WTC11 (cell line): Measurements from ENCODE around the gene CRAMP1. TPM values are rescaled to one million over a fixed set of nuclear protein-coding genes. Genes with fewer than 3 reads are reported as not detected.

Experiments
- ATAC-seq: fragments of 200-7000 bp; cut with Tn5 transposase; 2 replicates; pipeline ENCODE4 v1.10.0; 2021; ENCODE audit warnings: mild to moderate bottlenecking, moderate library complexity
- CTCF ChIA-PET: fragments of 300-600 bp; sonication (Branson Sonifier 250); formaldehyde crosslinking; loops from one replicate; lab custom pipeline; 2021; ENCODE audit warnings: antibody characterized with exemption; lab: Charles Lee
- POLR2A ChIA-PET: fragments of 350-600 bp; sonication (Branson Sonifier 250); formaldehyde crosslinking; loops from one replicate; lab custom pipeline; 2021; ENCODE audit warnings: antibody characterized with exemption; lab: Charles Lee
- DNase-seq: peaks from one replicate; pipeline ENCODE4 v3.0.0; 2021; ENCODE audit warnings: low spot score
- H3K27ac Mint-ChIP-seq: 2 replicates; pipeline ENCODE4 v1.8.0; 2021; ENCODE audit warnings: mixed read lengths
- H3K27me3 Mint-ChIP-seq: 2 replicates; pipeline ENCODE4 v1.8.0; 2021; ENCODE audit warnings: low read depth, mild to moderate bottlenecking, moderate library complexity, mixed read lengths
- H3K36me3 Mint-ChIP-seq: 2 replicates; pipeline ENCODE4 v1.8.0; 2021; ENCODE audit warnings: mixed read lengths
- H3K4me1 Mint-ChIP-seq: 2 replicates; pipeline ENCODE4 v1.8.0; 2022; ENCODE audit warnings: mixed read lengths
- H3K4me3 Mint-ChIP-seq: 2 replicates; pipeline ENCODE4 v1.8.0; 2021; ENCODE audit warnings: mild to moderate bottlenecking, moderate library complexity, mixed read lengths
- H3K9me3 Mint-ChIP-seq: 2 replicates; pipeline ENCODE4 v1.8.0; 2021; ENCODE audit warnings: mixed read lengths
- CREM ChIP-seq: sonication (generic); formaldehyde crosslinking; IDR thresholded peaks from 2 replicates; pipeline ENCODE4 v1.8.1; 2022; ENCODE audit warnings: mild to moderate bottlenecking, missing genetic modification reagents, moderate library complexity
- ETV6 ChIP-seq: sonication (generic); formaldehyde crosslinking; IDR thresholded peaks from 2 replicates; pipeline ENCODE4 v1.8.1; 2022; ENCODE audit warnings: mild to moderate bottlenecking, missing genetic modification reagents
- FOXJ3 ChIP-seq: sonication (generic); formaldehyde crosslinking; IDR thresholded peaks from 2 replicates; pipeline ENCODE4 v1.9.0; 2021; ENCODE audit warnings: missing genetic modification reagents, mild to moderate bottlenecking, borderline replicate concordance
- GABPB1 ChIP-seq: sonication (generic); formaldehyde crosslinking; IDR thresholded peaks from 2 replicates; pipeline ENCODE4 v1.8.1; 2023; ENCODE audit warnings: mild to moderate bottlenecking, missing genetic modification reagents
- HMGXB4 ChIP-seq: sonication (generic); formaldehyde crosslinking; IDR thresholded peaks from 2 replicates; pipeline ENCODE4 v1.8.1; 2023; ENCODE audit warnings: mild to moderate bottlenecking, moderate library complexity, missing genetic modification reagents
- JUN ChIP-seq: sonication (generic); formaldehyde crosslinking; IDR thresholded peaks from 2 replicates; pipeline ENCODE4 v1.8.0; 2023; ENCODE audit warnings: mild to moderate bottlenecking, missing genetic modification reagents
- NFATC4 ChIP-seq: fragments of 250-450 bp; sonication (Bioruptor Pico); IDR thresholded peaks from 2 replicates; pipeline ENCODE4 v1.9.0; 2021; ENCODE audit warnings: mild to moderate bottlenecking
- NR1H2 ChIP-seq: sonication (generic); formaldehyde crosslinking; IDR thresholded peaks from 2 replicates; pipeline ENCODE4 v1.9.0; 2021; ENCODE audit warnings: mild to moderate bottlenecking, moderate library complexity, missing genetic modification reagents
- USF2 ChIP-seq: sonication (generic); formaldehyde crosslinking; IDR thresholded peaks from 2 replicates; pipeline ENCODE4 v1.8.1; 2023; ENCODE audit warnings: mild to moderate bottlenecking, missing genetic modification reagents, moderate library complexity
- ZNF396 ChIP-seq: fragments of 250-450 bp; sonication (Bioruptor Pico); IDR thresholded peaks from 2 replicates; pipeline ENCODE4 v1.8.0; 2021; ENCODE audit warnings: mild to moderate bottlenecking, moderate library complexity, borderline replicate concordance
- ZNF423 ChIP-seq: fragments of 250-450 bp; sonication (Bioruptor Pico); IDR thresholded peaks from 2 replicates; pipeline ENCODE4 v2.1.2; 2022; ENCODE audit warnings: mild to moderate bottlenecking, moderate library complexity
- total RNA-seq: library from RNA; stranded (reverse); gene quantifications from 3 replicates; pipeline ENCODE4 v1.2.3, GENCODE V29; 2021
- TF ChIP-seq, protein P1 (sequence below): sonication (generic); formaldehyde crosslinking; IDR thresholded peaks from 2 replicates; pipeline ENCODE4 v1.8.1; 2023; ENCODE audit warnings: mild to moderate bottlenecking, missing genetic modification reagents, moderate library complexity
- TF ChIP-seq, protein P2 (sequence below): sonication (generic); formaldehyde crosslinking; IDR thresholded peaks from 2 replicates; pipeline ENCODE4 v1.8.1; 2022; ENCODE audit warnings: mild to moderate bottlenecking, missing genetic modification reagents, moderate library complexity, borderline replicate concordance
- TF ChIP-seq, protein P3 (sequence below): sonication (generic); formaldehyde crosslinking; IDR thresholded peaks from 2 replicates; pipeline ENCODE4 v1.8.0; 2022; ENCODE audit warnings: mild to moderate bottlenecking, missing genetic modification reagents
- TF ChIP-seq, protein P4 (sequence below): fragments of 250-450 bp; sonication (Bioruptor Pico); IDR thresholded peaks from 2 replicates; pipeline ENCODE4 v1.8.0; 2021; ENCODE audit warnings: mild to moderate bottlenecking

Gene CRAMP1
- total RNA-seq, 1 experiment from 2014 or later = 27.4 TPM

- no peak for ATAC-seq
- no peaks in the 10 kb centered on the region for H3K4me1 Mint-ChIP-seq
- H3K27me3 Mint-ChIP-seq = no peaks in the 10 kb centered on the region
- H3K9me3 Mint-ChIP-seq = no peaks in the 10 kb centered on the region
- H3K27ac Mint-ChIP-seq = no peak overlapping the region
- no peak for TF ChIP-seq FOXJ3
- no peak for TF ChIP-seq ETV6 (CRISPR knock-in tag)
- TF ChIP-seq NFATC4 (CRISPR knock-in tag) = no peak
- no peak for TF ChIP-seq GABPB1 (CRISPR knock-in tag)
- TF ChIP-seq JUN (CRISPR knock-in tag) = no peak
- no peak for TF ChIP-seq NR1H2 (CRISPR knock-in tag)
- TF ChIP-seq ZNF423 (CRISPR knock-in tag) = no peak
- TF ChIP-seq, protein P1, sequence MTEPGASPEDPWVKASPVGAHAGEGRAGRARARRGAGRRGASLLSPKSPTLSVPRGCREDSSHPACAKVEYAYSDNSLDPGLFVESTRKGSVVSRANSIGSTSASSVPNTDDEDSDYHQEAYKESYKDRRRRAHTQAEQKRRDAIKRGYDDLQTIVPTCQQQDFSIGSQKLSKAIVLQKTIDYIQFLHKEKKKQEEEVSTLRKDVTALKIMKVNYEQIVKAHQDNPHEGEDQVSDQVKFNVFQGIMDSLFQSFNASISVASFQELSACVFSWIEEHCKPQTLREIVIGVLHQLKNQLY (CRISPR knock-in tag) = no peak
- TF ChIP-seq, protein P2, sequence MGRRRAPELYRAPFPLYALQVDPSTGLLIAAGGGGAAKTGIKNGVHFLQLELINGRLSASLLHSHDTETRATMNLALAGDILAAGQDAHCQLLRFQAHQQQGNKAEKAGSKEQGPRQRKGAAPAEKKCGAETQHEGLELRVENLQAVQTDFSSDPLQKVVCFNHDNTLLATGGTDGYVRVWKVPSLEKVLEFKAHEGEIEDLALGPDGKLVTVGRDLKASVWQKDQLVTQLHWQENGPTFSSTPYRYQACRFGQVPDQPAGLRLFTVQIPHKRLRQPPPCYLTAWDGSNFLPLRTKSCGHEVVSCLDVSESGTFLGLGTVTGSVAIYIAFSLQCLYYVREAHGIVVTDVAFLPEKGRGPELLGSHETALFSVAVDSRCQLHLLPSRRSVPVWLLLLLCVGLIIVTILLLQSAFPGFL (CRISPR knock-in tag) = no peak
- TF ChIP-seq, all 79 proteins: peak for 0
- ChIA-PET POLR2A (no interaction called here), CTCF (no interaction called here)
- no peak for DNase-seq
- Mint-ChIP-seq H3K36me3 (peaks cover 44% of the 10 kb centered on the region), H3K4me3 (no peak overlapping the region)
Measured at GRCh38 chr16:1659031-1659430, 46.9 kb downstream of the CRAMP1 start.

GRCh38 chr16:1661826-1662225 is 49.7 kb downstream of the CRAMP1 start:
- Mint-ChIP-seq H3K4me3 (no peak overlapping the region), H3K36me3 (peaks cover 44% of the 10 kb centered on the region), H3K27me3 (no peaks in the 10 kb centered on the region), H3K9me3 (no peaks in the 10 kb centered on the region), H3K27ac (no peak overlapping the region), H3K4me1 (no peaks in the 10 kb centered on the region)
- POLR2A ChIA-PET = no interaction called here
- ATAC-seq = no peak
- no peak for DNase-seq
- CTCF ChIA-PET = interaction anchor here (1.2 kb wide), 2 partner anchors 44 to 62 kb away, joined by 3 to 4 read pairs; no protein-coding TSS in a partner anchor
- TF ChIP-seq CREM (CRISPR knock-in tag) = no peak

- POLR2A ChIA-PET = no interaction called here
- no peaks in the 10 kb centered on the region for H3K9me3 Mint-ChIP-seq
- ATAC-seq (no peak), DNase-seq (no peak)
- no peak overlapping the region for H3K4me3 Mint-ChIP-seq
- H3K27ac Mint-ChIP-seq = no peak overlapping the region
- TF ChIP-seq HMGXB4 (CRISPR knock-in tag) = no peak
- TF ChIP-seq USF2 = no peak
- TF ChIP-seq, protein P3, sequence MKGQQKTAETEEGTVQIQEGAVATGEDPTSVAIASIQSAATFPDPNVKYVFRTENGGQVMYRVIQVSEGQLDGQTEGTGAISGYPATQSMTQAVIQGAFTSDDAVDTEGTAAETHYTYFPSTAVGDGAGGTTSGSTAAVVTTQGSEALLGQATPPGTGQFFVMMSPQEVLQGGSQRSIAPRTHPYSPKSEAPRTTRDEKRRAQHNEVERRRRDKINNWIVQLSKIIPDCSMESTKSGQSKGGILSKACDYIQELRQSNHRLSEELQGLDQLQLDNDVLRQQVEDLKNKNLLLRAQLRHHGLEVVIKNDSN (CRISPR knock-in tag) = no peak
- no peak for TF ChIP-seq ZNF396 (CRISPR knock-in tag)
- TF ChIP-seq, protein P4, sequence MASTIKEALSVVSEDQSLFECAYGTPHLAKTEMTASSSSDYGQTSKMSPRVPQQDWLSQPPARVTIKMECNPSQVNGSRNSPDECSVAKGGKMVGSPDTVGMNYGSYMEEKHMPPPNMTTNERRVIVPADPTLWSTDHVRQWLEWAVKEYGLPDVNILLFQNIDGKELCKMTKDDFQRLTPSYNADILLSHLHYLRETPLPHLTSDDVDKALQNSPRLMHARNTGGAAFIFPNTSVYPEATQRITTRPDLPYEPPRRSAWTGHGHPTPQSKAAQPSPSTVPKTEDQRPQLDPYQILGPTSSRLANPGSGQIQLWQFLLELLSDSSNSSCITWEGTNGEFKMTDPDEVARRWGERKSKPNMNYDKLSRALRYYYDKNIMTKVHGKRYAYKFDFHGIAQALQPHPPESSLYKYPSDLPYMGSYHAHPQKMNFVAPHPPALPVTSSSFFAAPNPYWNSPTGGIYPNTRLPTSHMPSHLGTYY (CRISPR knock-in tag) = no peak
- H3K36me3 Mint-ChIP-seq = peaks cover 49% of the 10 kb centered on the region
- CTCF ChIA-PET = interaction anchor here (1.2 kb wide), 1 partner anchor 43 kb away, joined by 3 read pairs; no protein-coding TSS in a partner anchor
- no peaks in the 10 kb centered on the region for H3K4me1 Mint-ChIP-seq
- H3K27me3 Mint-ChIP-seq = no peaks in the 10 kb centered on the region
Measured at GRCh38 chr16:1662543-1662942, 50.4 kb downstream of the CRAMP1 start.
